ENCODE results near the gene CDX1. TPM values are rescaled to one million over a fixed set of nuclear protein-coding genes. Genes with fewer than 3 reads are reported as not detected.

Gene CDX1
- total RNA-seq, 2 experiments from 2014 or later, result not detected

GRCh38 chr5:150208187-150209098 lies 41.9 kb downstream of the CDX1 start:
- Mint-ChIP-seq H3K27me3 (peaks cover 17% of the 10 kb centered on the region), H3K4me1 (peaks cover 25% of the 10 kb centered on the region), H3K4me3 (peak overlapping the region; percentile 32), H3K36me3 (no peaks in the 10 kb centered on the region), H3K9me3 (no peaks in the 10 kb centered on the region), H3K27ac (no peak overlapping the region)
- no peak for DNase-seq

DNA sequence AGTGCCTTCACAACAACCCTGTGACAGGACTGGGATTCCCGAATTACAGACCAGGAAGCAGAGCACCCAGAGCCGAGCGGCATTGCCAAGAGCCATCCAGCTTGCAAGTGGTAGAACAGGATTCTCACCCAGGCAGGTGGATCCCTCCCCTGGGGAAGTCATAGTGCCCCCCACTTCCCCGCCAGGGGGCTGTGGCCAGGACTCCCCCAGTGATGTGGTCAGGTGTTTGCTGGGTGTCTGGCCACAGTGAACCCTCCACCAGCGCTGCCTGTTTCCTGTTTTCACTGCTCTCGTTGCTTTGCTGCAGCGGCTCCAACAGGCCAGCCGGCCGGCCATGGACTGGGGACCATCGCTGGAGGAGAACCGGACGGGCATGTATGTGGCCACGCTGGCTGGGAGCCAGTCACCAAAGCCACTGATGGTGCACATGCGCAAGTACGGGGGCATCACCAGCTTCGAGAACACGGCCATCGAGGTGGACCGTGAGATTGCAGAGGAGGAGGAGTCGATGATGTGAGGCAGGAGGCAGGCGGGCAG lies 42.6 kb downstream of the CDX1 start:
- DNase-seq, result peak; percentile 33
- Mint-ChIP-seq H3K4me1 (peaks cover 25% of the 10 kb centered on the region), H3K27me3 (peaks cover 17% of the 10 kb centered on the region), H3K4me3 (peak overlapping the region; percentile 32), H3K36me3 (no peaks in the 10 kb centered on the region), H3K27ac (no peak overlapping the region), H3K9me3 (no peaks in the 10 kb centered on the region)

DNA sequence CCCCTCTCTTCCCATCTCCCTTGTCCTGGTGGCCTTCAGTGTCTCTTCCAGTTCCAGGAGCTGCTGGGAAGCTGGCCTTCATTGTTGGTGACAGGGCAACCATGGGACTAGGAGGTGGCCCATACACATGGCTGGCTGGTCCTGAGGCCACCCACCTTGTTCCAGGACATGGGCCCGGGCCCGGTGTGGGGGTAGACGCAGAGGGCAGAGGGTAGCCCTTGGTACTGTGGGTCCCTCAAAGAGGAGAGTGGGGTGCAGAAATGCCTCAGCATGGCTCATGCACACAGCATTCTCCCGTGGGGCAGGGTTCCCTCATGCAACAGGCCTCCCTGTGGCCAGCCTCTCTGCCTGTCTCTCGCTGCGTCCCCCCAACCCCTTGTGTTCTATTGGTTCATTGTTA lies 44.1 kb downstream of the CDX1 start:
- no peak overlapping the region for H3K4me3 Mint-ChIP-seq
- H3K4me1 Mint-ChIP-seq, result peaks cover 25% of the 10 kb centered on the region
- H3K36me3 Mint-ChIP-seq, result no peaks in the 10 kb centered on the region
- DNase-seq, result no peak
- H3K27me3 Mint-ChIP-seq, result peaks cover 17% of the 10 kb centered on the region
- no peak overlapping the region for H3K27ac Mint-ChIP-seq
- H3K9me3 Mint-ChIP-seq, result no peaks in the 10 kb centered on the region

- H3K36me3 Mint-ChIP-seq, result no peaks in the 10 kb centered on the region
- peaks cover 25% of the 10 kb centered on the region for H3K4me1 Mint-ChIP-seq
- no peaks in the 10 kb centered on the region for H3K9me3 Mint-ChIP-seq
- DNase-seq, result no peak
- no peak overlapping the region for H3K27ac Mint-ChIP-seq
- peaks cover 16% of the 10 kb centered on the region for H3K27me3 Mint-ChIP-seq
- no peak overlapping the region for H3K4me3 Mint-ChIP-seq
Observed at GRCh38 chr5:150211156-150212030, 44.8 kb downstream of the CDX1 start.

GRCh38 chr5:150213530-150213929 lies 47.0 kb downstream of the CDX1 start:
- Mint-ChIP-seq H3K27me3 (peaks cover 1% of the 10 kb centered on the region), H3K9me3 (no peaks in the 10 kb centered on the region), H3K36me3 (no peaks in the 10 kb centered on the region), H3K27ac (no peak overlapping the region), H3K4me3 (no peak overlapping the region), H3K4me1 (peaks cover 16% of the 10 kb centered on the region)
- DNase-seq, result no peak

DNA sequence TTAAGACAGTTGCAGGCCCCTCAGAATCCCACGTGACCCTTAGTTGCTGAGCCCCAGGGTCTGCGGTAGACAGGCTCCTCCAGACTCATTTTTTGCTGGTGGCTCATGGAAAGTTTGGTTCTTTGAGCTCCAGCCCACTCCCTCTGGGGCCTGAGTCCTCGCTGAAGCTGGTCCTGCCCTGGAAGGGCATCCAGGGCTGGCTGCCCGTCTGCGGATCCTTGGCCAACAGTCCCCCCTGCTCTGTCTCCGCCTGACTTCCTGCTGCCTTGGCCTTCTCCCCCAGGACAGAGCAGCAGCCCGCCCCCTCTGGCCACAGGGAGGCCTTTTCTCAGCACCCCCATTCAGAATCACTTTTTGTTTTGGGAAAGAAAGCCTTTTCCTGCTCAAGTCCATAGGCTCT lies 47.7 kb downstream of the CDX1 start:
- H3K27me3 Mint-ChIP-seq, result no peaks in the 10 kb centered on the region
- H3K4me3 Mint-ChIP-seq, result no peak overlapping the region
- DNase-seq, result no peak
- no peaks in the 10 kb centered on the region for H3K36me3 Mint-ChIP-seq
- H3K9me3 Mint-ChIP-seq, result no peaks in the 10 kb centered on the region
- no peak overlapping the region for H3K27ac Mint-ChIP-seq
- H3K4me1 Mint-ChIP-seq, result peaks cover 9% of the 10 kb centered on the region

- no peak for DNase-seq
- H3K4me1 Mint-ChIP-seq, result peaks cover 1% of the 10 kb centered on the region
- H3K36me3 Mint-ChIP-seq, result no peaks in the 10 kb centered on the region
- no peak overlapping the region for H3K27ac Mint-ChIP-seq
- no peaks in the 10 kb centered on the region for H3K27me3 Mint-ChIP-seq
- no peak overlapping the region for H3K4me3 Mint-ChIP-seq
- no peaks in the 10 kb centered on the region for H3K9me3 Mint-ChIP-seq
Observed at GRCh38 chr5:150215979-150216944, 49.7 kb downstream of the CDX1 start.

DNA sequence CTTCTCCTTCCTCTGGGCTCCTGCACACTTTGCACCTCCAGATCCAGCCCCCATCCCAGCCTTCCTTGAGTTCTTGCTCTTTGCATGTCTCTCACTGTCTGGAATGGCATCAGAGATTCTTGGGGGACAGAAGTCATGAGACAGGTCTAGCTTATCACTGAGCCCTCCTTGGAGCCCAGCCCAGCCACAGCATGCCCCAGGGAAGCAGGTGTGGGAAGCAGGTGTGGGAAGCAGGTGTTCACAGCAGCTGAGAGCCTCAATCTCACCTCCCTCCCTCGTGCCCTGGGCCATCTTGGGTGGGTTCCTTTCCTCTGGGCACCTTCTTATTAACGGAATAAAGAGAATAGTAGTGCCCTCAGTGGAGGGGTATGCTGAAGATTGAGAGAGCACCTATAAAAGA lies 50.5 kb downstream of the CDX1 start:
- H3K4me1 Mint-ChIP-seq, result peaks cover 1% of the 10 kb centered on the region
- no peaks in the 10 kb centered on the region for H3K9me3 Mint-ChIP-seq
- H3K27ac Mint-ChIP-seq, result no peak overlapping the region
- no peak overlapping the region for H3K4me3 Mint-ChIP-seq
- H3K27me3 Mint-ChIP-seq, result no peaks in the 10 kb centered on the region
- no peak for DNase-seq
- no peaks in the 10 kb centered on the region for H3K36me3 Mint-ChIP-seq

DNA sequence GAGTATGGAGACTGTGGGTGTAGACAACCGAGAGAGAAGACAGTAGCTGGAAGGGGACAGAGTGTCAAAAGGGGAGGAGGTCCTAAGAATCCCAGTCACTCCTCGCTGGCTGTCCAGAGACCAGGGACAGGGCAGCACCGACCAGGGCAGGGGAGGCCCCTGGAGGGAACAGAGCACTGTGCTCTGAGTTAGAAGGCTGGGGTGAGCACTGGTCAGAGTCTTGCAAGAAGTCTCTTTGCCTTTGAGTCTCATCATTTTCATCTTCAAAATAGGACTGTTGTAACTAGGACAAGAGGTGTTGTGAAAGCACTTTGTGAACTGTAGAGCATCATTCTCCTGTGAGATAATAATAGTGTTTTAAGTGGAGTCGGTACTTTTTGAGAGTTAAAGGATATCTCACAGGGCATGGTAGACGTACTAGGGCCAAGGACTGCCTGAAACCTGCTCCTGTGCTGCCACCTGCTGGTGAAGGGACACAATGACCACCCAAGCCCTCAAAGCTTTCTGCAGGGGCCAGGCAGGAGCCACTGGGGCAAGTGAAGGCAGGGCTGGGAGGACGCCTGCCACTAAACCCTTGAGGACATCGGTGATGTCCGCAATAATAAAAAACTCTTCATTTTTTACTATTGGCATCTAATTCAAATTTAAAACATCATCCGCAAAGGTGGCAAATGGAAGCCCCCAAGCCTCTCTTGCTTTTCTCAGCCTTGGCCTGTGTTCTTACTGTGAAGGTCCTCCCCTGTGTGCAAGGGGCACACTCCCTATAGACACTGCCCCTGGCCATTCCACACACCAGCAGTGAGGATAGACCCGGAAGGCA lies 51.5 kb downstream of the CDX1 start:
- H3K27ac Mint-ChIP-seq, result no peak overlapping the region
- H3K36me3 Mint-ChIP-seq, result no peaks in the 10 kb centered on the region
- H3K9me3 Mint-ChIP-seq, result no peaks in the 10 kb centered on the region
- peaks cover 1% of the 10 kb centered on the region for H3K4me1 Mint-ChIP-seq
- peak; percentile 80 for DNase-seq
- H3K4me3 Mint-ChIP-seq, result no peak overlapping the region
- H3K27me3 Mint-ChIP-seq, result no peaks in the 10 kb centered on the region

- no peak for DNase-seq
- Mint-ChIP-seq H3K4me1 (peaks cover 1% of the 10 kb centered on the region), H3K27me3 (no peaks in the 10 kb centered on the region), H3K27ac (no peak overlapping the region), H3K36me3 (no peaks in the 10 kb centered on the region), H3K4me3 (no peak overlapping the region), H3K9me3 (no peaks in the 10 kb centered on the region)
Observed at GRCh38 chr5:150218693-150219035, 52.1 kb downstream of the CDX1 start.

GRCh38 chr5:150219142-150219541 lies 52.6 kb downstream of the CDX1 start:
- Mint-ChIP-seq H3K36me3 (no peaks in the 10 kb centered on the region), H3K9me3 (no peaks in the 10 kb centered on the region), H3K27me3 (no peaks in the 10 kb centered on the region)

GRCh38 chr5:150219861-150220260 lies 53.3 kb downstream of the CDX1 start:
- H3K36me3 Mint-ChIP-seq, result no peaks in the 10 kb centered on the region
- H3K4me3 Mint-ChIP-seq, result no peak overlapping the region
- peaks cover 1% of the 10 kb centered on the region for H3K4me1 Mint-ChIP-seq
- no peaks in the 10 kb centered on the region for H3K9me3 Mint-ChIP-seq
- H3K27ac Mint-ChIP-seq, result no peak overlapping the region
- no peak for DNase-seq
- no peaks in the 10 kb centered on the region for H3K27me3 Mint-ChIP-seq

More at GRCh38 chr5:150219142-150219541, 52.6 kb downstream of the CDX1 start:
- no peak overlapping the region for H3K4me3 Mint-ChIP-seq
- DNase-seq, result no peak
- H3K4me1 Mint-ChIP-seq, result peaks cover 1% of the 10 kb centered on the region
- no peak overlapping the region for H3K27ac Mint-ChIP-seq

DNA sequence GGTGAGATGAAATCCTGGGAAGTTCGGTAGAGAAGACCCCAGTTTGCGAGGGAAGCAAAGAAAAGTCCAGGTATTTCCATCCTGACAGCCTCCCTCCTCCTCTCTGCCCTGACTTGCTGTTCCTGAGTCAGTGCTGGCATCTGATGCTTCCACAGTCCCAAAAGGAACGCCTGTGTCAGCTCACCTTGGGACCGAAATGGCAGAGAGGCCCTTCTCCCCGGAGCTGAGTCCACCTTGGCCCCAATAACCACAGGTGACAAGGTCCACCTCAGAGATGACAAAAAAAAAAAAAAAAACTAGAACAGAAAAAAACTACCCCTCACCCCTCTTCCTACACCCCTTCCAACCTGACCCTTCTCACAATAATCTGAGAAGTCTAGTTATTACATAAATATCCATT lies 54.9 kb downstream of the CDX1 start:
- DNase-seq, result no peak
- Mint-ChIP-seq H3K27me3 (no peaks in the 10 kb centered on the region), H3K27ac (no peak overlapping the region), H3K4me1 (peaks cover 1% of the 10 kb centered on the region), H3K9me3 (no peaks in the 10 kb centered on the region), H3K4me3 (no peak overlapping the region), H3K36me3 (no peaks in the 10 kb centered on the region)

DNA sequence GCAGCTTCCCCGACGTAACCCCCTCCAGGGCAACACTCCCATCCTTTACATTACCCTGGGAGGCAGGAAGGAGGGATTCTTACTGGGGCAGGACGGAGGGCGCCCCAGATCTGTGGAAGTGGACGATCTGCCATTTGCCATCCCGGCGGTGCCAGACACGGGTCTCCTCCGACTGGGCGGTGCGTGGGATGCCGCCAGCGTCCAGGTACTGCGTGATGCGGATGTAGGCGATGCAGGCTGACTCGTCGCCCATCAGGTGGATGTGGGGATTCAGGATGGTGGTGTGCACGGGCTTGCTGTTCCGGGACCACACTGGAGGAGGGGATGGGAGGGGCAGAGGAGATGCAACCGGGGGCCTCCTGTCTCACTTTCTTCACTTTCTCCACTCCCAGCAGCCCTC lies 56.3 kb downstream of the CDX1 start:
- Mint-ChIP-seq H3K27me3 (no peaks in the 10 kb centered on the region), H3K36me3 (no peaks in the 10 kb centered on the region), H3K4me3 (no peak overlapping the region), H3K27ac (no peak overlapping the region), H3K9me3 (no peaks in the 10 kb centered on the region), H3K4me1 (peaks cover 1% of the 10 kb centered on the region)
- DNase-seq, result no peak
